K562 (cell line): ENCODE measurements around the gene ZNF385C. TPM values are rescaled to one million over a fixed set of nuclear protein-coding genes. Genes with fewer than 3 reads are reported as not detected.
A peak's percentile ranks its signal among the peaks of the same experiment; 100 is the strongest.

Experiments used
- ATAC-seq: fragments of 200-7000 bp; cut with Tn5 transposase; 3 replicates; pipeline ENCODE4 v1.9.1; 2020; ENCODE audit warnings: moderate library complexity
- BruUV-seq: library from RNA; stranded (reverse); fragments of 400-500 nt; replicated peaks from 2 replicates; lab custom pipeline; 2021; lab: Mats Ljungman, UMichigan
- CTCF ChIA-PET: fragments of 300-600 bp; formaldehyde crosslinking; extraction: SDS; loops from one replicate; lab custom pipeline; 2021; ENCODE audit warnings: low intra/inter-chr PET ratio; lab: Yijun Ruan, JAX
- POLR2A ChIA-PET: fragments of 300-600, 350-650 bp; sonication (Branson Sonifier 250); formaldehyde crosslinking; extraction: SDS; loops from one replicate; lab custom pipeline; 2021; ENCODE audit warnings: antibody characterized with exemption, inconsistent platforms; lab: Yijun Ruan, JAX
- DNase-seq, 4 experiments: peaks; one replicate each; pipeline versions ENCODE4 v3.0.0 to v3.0.0-alpha.2; 2011 to 2018; ENCODE audit warnings: low spot score in 3 of 4, mixed read lengths in 3 of 4; ENCODE audit errors: extremely low read depth in 1 of 4
- FAIRE-seq: peaks from 2 replicates; lab custom pipeline; 2011; peaks lifted over from hg19 to GRCh38; lab: Jason Lieb, UNC
- H2AFZ ChIP-seq: 2 replicates; pipeline ENCODE4 v1.6.0; 2011; ENCODE audit warnings: low read depth, low read length, control low read depth, inconsistent platforms
- H3K27ac ChIP-seq: fragments of 200-600 bp; 3 replicates; pipeline ENCODE4 v1.8.0; 2011; ENCODE audit warnings: low read depth, mild to moderate bottlenecking, control low read depth, inconsistent platforms, low read length, moderate library complexity, mixed read lengths; ENCODE audit errors: extremely low read depth
- H3K27me3 ChIP-seq, 2 experiments: fragments of 300-600 bp in 1 of 2; 2 replicates in 1 of 2; 3 replicates in 1 of 2; pipeline versions ENCODE4 v1.6.0 to v1.8.0; 2011; ENCODE audit warnings: inconsistent platforms in 2 of 2, low read length in 2 of 2, mild to moderate bottlenecking in 1 of 2, mixed read lengths in 1 of 2, moderate library complexity in 1 of 2; ENCODE audit not compliant: control insufficient read depth in 2 of 2, insufficient read depth in 2 of 2
- H3K36me3 ChIP-seq: fragments of 300-600 bp; 3 replicates; pipeline ENCODE4 v1.8.0; 2011; ENCODE audit warnings: mild to moderate bottlenecking, low read length, inconsistent platforms; ENCODE audit not compliant: control insufficient read depth, insufficient read depth
- H3K4me1 ChIP-seq, 2 experiments: fragments of 200-600 bp in 1 of 2; replicated peaks in 1 of 2; 2 replicates in 1 of 2; 3 replicates in 1 of 2; pipeline versions ENCODE4 v1.5.1 to v1.8.0; 2011; ENCODE audit warnings: inconsistent platforms in 2 of 2, low read length in 2 of 2, mild to moderate bottlenecking in 1 of 2, mixed read lengths in 1 of 2, moderate library complexity in 1 of 2; ENCODE audit not compliant: control insufficient read depth in 2 of 2, insufficient read depth in 2 of 2
- H3K4me2 ChIP-seq: 2 replicates; pipeline ENCODE4 v1.6.1; 2011; ENCODE audit warnings: low read length, control low read depth, inconsistent platforms, mixed read lengths; ENCODE audit not compliant: insufficient read depth
- H3K4me3 ChIP-seq: fragments of 200-600 bp; sonication (generic), shearing (Covaris generic); 2 replicates; pipeline ENCODE4 v1.5.1; 2016; ENCODE audit warnings: control low read depth, inconsistent platforms
- H3K79me2 ChIP-seq: fragments of 200-600 bp; 3 replicates; pipeline ENCODE4 v1.8.0; 2011; ENCODE audit warnings: low read length, inconsistent platforms; ENCODE audit not compliant: control insufficient read depth, insufficient read depth
- H3K9ac ChIP-seq, 2 experiments: 2 replicates each; pipeline versions ENCODE4 v1.6.0 to v1.6.1; 2011; ENCODE audit warnings: low read depth in 2 of 2, low read length in 2 of 2, control low read depth in 1 of 2, inconsistent platforms in 1 of 2, mild to moderate bottlenecking in 1 of 2, mixed read lengths in 1 of 2; ENCODE audit not compliant: insufficient read depth in 1 of 2
- H3K9me1 ChIP-seq: one replicate; pipeline ENCODE4 v1.6.0; 2011; ENCODE audit warnings: inconsistent platforms, mild to moderate bottlenecking, low read length, moderate library complexity; ENCODE audit not compliant: control insufficient read depth, insufficient read depth
- H3K9me3 ChIP-seq: replicated peaks from 2 replicates; pipeline ENCODE4 v1.5.1; 2011; ENCODE audit warnings: low read depth, low read length, inconsistent platforms; ENCODE audit not compliant: control insufficient read depth, insufficient read depth
- H4K20me1 ChIP-seq: replicated peaks from 2 replicates; pipeline ENCODE4 v1.6.1; 2011; ENCODE audit warnings: low read length, inconsistent platforms, mixed read lengths; ENCODE audit not compliant: control insufficient read depth, insufficient read depth
- CAMTA2 ChIP-seq: fragments of 250-450 bp; sonication (Bioruptor Pico); conservative IDR thresholded peaks from 2 replicates; pipeline ENCODE4 v1.5.1; 2022
- ETV5 ChIP-seq: sonication (generic); formaldehyde crosslinking; IDR thresholded peaks from 2 replicates; pipeline ENCODE4 v1.4.0; 2020; ENCODE audit warnings: low read depth, mild to moderate bottlenecking, missing genetic modification reagents
- FOXJ3 ChIP-seq: sonication (generic); formaldehyde crosslinking; IDR thresholded peaks from 2 replicates; pipeline ENCODE4 v1.4.0; 2020; ENCODE audit warnings: mild to moderate bottlenecking, missing genetic modification reagents
- MEF2A ChIP-seq: IDR thresholded peaks from 2 replicates; pipeline ENCODE4 v1.6.1; 2011; ENCODE audit warnings: low read depth, mild to moderate bottlenecking, low read length, moderate library complexity; ENCODE audit not compliant: control insufficient read depth
- MTA3 ChIP-seq: fragments of 450-650 bp; formaldehyde crosslinking; IDR thresholded peaks from 2 replicates; pipeline ENCODE4 v1.6.1; 2017; ENCODE audit warnings: mild to moderate bottlenecking, borderline replicate concordance
- ZKSCAN1 ChIP-seq: fragments of 150-350 bp; IDR thresholded peaks from 2 replicates; pipeline ENCODE4 v1.6.1; 2016; ENCODE audit warnings: low read depth, low read length
- ZNF551 ChIP-seq: fragments of 250-450 bp; sonication (Bioruptor Pico); IDR thresholded peaks from 2 replicates; pipeline ENCODE4 v1.5.0; 2021; ENCODE audit warnings: mild to moderate bottlenecking, moderate library complexity
- whole genome bisulfite sequencing: fragments of 100-300 bp; shearing (Covaris generic); methylation state at CpG from one replicate; pipeline ENCODE4 v1.1.6; 2016; ENCODE audit warnings: low coverage, mixed read lengths; ENCODE audit not compliant: insufficient coverage; ENCODE audit errors: missing lambda C conversion rate; 5-methylcytosine and 5-hydroxymethylcytosine counted together
- in situ Hi-C: fragments of 300-500 bp; cut with MboI; formaldehyde crosslinking; loops from 4 replicates; pipeline ENCODE4 v1.15.0; 2018; ENCODE audit warnings: inconsistent platforms, mixed read lengths
- intact Hi-C: fragments of 100-400 bp; cut with micrococcal nuclease; formaldehyde crosslinking; loops from 2 replicates; pipeline ENCODE4 v1.14.2; 2022
- polyA plus RNA-seq, 8 experiments: library from polyadenylated mRNA; depleted of rRNA in 4 of 8; stranded (reverse) in 5 of 8; unstranded in 3 of 8; fragments of >200 nt; fragmentation: Nextera tagmentation in 2 of 8; fragmentation: Illumina TruSeq in 1 of 8; extraction: Ambion mirVana in 2 of 8; extraction: Trizol in 1 of 8; gene quantifications; 2 replicates each; pipeline versions ENCODE4 v1.2.1 to v1.2.3, GENCODE V29; 2011 to 2014; ENCODE audit warnings: inconsistent platforms in 1 of 8, missing spikeins in 1 of 8
- total RNA-seq, 7 experiments: library from RNA; depleted of rRNA in 6 of 7; stranded (reverse); fragments of >200 nt in 6 of 7; fragmentation: Illumina TruSeq in 2 of 7; extraction: Trizol in 2 of 7; gene quantifications; 2 replicates each; pipeline versions ENCODE4 v1.2.1 to v1.2.3, GENCODE V29; 2011 to 2021; ENCODE audit warnings: low replicate concordance in 1 of 7
- TF ChIP-seq, protein P1 (sequence below): sonication (generic); formaldehyde crosslinking; IDR thresholded peaks from 2 replicates; pipeline ENCODE4 v1.9.0; 2022; ENCODE audit warnings: mild to moderate bottlenecking, missing genetic modification reagents

ZNF385C gene
- total and polyA plus RNA-seq, 9 of the 15 experiments (the other 6 are each of a cell fraction or from before 2014, with no cell fraction given): 0.03 to 0.35 (median 0.18) TPM; not detected in 1

DNA sequence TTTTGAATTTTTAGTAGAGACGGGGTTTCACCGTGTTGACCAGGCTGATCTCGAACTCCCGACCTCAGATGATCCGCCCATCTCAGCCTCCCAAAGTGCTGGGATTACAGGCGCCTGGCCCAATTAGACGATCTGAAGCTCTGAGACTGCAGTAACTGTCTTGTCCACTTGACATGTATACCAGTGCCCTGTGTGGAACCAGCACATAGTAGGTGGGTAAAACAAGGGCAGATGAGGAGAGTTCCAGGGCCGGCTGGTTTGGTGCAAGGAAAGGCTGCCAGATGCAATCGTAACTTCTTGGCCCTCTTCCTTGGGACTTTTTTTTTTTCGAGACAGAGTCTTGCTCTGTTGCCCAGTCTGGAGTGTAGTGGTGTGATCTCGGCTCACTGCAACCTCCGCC is 50.9 kb downstream of the ZNF385C start:
- CTCF ChIA-PET: interaction anchor here (0.9 kb wide), 1 partner anchor 19 kb away, joined by 3 read pairs; no protein-coding TSS in a partner anchor
- 28% methylated on average over 11 of the region's 12 CpGs for WGBS
- Histone ChIP-seq H2AFZ (no peak overlapping the region), H4K20me1 (no peaks in the 10 kb centered on the region), H3K9ac (no peak overlapping the region), H3K27me3 (peaks cover 0 to 17% of the 10 kb centered on the region in 2 experiments; a peak in 3 of 5 replicates), H3K4me2 (no peak overlapping the region), H3K79me2 (no peaks in the 10 kb centered on the region), H3K9me1 (no peaks in the 10 kb centered on the region), H3K4me3 (no peak overlapping the region), H3K36me3 (no peaks in the 10 kb centered on the region), H3K4me1 (peaks cover 3 to 18% of the 10 kb centered on the region in 2 experiments; a peak in 3 of 5 replicates), H3K27ac (no peak overlapping the region), H3K9me3 (no peaks in the 10 kb centered on the region)
- ATAC-seq: no peak
- in situ Hi-C loops (no loop called here), intact Hi-C loops (no loop called here)
- BruUV-seq: no TSS peak
- no peak for DNase-seq
- TF ChIP-seq ZNF551 (no peak), CAMTA2 (CRISPR knock-in tag) (no peak), FOXJ3 (no peak), MEF2A (no peak), ETV5 (CRISPR knock-in tag) (no peak), MTA3 (no peak), ZKSCAN1 (peak; percentile 81)
- TF ChIP-seq, protein P1, sequence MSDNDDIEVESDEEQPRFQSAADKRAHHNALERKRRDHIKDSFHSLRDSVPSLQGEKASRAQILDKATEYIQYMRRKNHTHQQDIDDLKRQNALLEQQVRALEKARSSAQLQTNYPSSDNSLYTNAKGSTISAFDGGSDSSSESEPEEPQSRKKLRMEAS (CRISPR knock-in tag): no peak
- POLR2A ChIA-PET: interaction anchor here (0.7 to 2.6 kb wide), 2 partner anchors 30 to 125 kb away, joined by 3 to 9 read pairs; partner anchors contain the start of gene DNAJC7
- no peak for FAIRE-seq
